ENCODE data around the gene ING5.

Gene ING5

DNA sequence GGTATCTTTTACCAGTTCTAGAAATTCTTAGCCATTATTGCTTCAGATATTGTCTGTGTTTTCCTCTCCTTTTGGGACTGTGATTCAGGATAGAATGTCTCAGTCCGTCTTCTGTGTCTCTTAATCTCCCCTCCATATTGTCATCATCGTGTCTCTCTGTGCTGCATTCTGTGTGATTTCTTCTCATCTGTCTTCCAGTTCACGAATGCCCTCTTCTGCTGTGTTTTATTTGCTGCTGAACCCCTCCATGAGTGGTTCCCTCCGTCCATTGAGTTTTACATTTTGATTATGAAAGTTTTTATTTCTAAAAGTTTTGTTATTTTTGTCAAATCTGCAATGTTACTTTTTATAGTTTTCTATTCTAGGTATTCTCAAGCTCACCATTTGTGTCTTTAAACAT, 44.2 kb downstream of the ING5 start:
- peaks cover 12% of the 10 kb centered on the region for H3K36me3 ChIP-seq (ENCODE audit: control insufficient read depth, insufficient read depth, low read length)
- no peak overlapping the region for H3K4me3 ChIP-seq (ENCODE audit: low read depth, low read length)
- H3K27me3 ChIP-seq (ENCODE audit: control insufficient read depth, insufficient read depth, low read length) = no peaks in the 10 kb centered on the region
- H3K9ac ChIP-seq (ENCODE audit: low read depth, low read length) = no peak overlapping the region
- no peaks in the 10 kb centered on the region for H3K9me3 ChIP-seq (ENCODE audit: control insufficient read depth, insufficient read depth, low read length)
- no peaks in the 10 kb centered on the region for H3K4me1 ChIP-seq (ENCODE audit: control insufficient read depth, insufficient read depth, low read length)

DNA sequence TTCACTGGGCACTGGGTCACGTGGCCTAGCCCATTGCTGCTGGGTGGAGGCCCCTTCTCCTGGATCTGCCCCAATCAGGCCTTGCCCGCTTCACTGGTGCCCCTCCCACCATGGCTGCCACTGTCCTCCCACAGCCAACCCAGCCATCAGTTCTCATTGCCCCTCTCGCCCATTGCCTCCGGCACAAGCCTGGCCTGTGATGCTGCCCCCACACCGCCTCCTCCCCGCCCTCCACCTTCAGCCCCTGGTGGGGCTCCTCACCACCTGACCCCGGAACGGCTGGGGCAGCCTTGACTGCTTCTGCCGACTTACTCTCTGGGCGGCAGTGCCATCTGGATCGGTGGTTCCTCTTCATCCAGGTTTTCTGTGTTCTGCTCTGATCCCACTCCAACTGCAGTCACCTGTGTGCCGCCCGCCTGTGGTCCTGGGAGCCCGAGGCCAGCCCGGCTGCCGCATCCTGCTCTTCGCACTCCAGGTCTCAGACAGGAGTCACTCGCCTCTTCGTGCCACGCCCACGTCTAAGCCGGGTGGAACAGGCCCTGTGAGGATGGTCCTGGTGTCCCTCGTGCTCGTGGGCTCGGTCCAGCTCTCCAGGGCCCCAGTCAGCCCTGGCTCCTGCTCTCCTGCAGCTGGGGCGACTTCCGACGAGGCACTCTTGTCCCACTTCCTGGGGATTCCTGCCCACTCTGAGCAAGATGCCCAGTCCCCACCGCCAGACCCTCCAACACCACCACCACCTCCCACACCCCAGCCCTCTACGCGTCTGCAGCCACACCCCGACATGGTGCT, 46.8 kb downstream of the ING5 start:
- H3K9ac ChIP-seq (ENCODE audit: low read depth, low read length) = no peak overlapping the region
- no peaks in the 10 kb centered on the region for H3K27me3 ChIP-seq (ENCODE audit: control insufficient read depth, insufficient read depth, low read length)
- peaks cover 13% of the 10 kb centered on the region for H3K36me3 ChIP-seq (ENCODE audit: control insufficient read depth, insufficient read depth, low read length)
- no peaks in the 10 kb centered on the region for H3K9me3 ChIP-seq (ENCODE audit: control insufficient read depth, insufficient read depth, low read length)
- no peaks in the 10 kb centered on the region for H3K4me1 ChIP-seq (ENCODE audit: control insufficient read depth, insufficient read depth, low read length)
- H3K4me3 ChIP-seq (ENCODE audit: low read depth, low read length) = no peak overlapping the region

DNA sequence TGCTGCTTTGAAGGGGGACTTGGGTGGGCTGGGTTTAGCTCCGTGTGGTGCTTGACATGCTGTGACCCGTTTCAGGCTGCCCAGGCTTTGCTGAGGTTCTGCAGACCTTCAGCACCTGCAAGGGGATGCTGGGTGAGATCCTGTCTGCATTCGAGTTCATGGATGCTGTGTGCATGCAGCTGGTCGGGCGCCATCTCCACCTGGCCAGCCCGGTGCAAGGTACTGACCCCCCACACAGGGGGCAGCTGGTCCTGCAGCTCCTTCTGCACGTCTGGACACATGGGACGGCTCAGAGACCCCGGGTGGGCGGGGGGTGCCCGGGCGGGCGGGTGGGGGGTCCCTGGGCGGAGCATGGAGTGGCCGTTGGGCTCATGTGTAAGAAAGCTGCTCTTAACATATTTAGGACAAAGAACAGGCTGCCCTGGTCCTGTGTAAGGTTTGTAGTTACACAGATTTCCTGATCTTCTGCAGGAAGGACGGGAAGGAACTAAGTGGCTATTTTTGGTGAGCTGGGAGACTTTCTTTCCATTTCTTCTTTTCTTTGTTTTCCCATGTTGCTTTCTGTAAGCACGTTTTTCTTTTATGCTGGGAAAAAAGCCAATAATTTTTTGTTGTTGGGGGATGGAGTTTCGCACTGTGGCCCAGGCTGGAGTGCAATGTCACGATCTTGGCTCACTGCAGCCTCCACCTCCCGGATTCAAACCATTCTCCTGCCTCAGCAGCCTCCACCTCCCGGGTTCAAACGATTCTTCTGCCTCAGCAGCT, 48.4 kb downstream of the ING5 start:
- no peak overlapping the region for H3K9ac ChIP-seq (ENCODE audit: low read depth, low read length)
- no peaks in the 10 kb centered on the region for H3K27me3 ChIP-seq (ENCODE audit: control insufficient read depth, insufficient read depth, low read length)
- H3K36me3 ChIP-seq (ENCODE audit: control insufficient read depth, insufficient read depth, low read length) = peaks cover 13% of the 10 kb centered on the region
- H3K9me3 ChIP-seq (ENCODE audit: control insufficient read depth, insufficient read depth, low read length) = no peaks in the 10 kb centered on the region
- H3K4me3 ChIP-seq (ENCODE audit: low read depth, low read length) = no peak overlapping the region
- H3K4me1 ChIP-seq (ENCODE audit: control insufficient read depth, insufficient read depth, low read length) = no peaks in the 10 kb centered on the region

DNA sequence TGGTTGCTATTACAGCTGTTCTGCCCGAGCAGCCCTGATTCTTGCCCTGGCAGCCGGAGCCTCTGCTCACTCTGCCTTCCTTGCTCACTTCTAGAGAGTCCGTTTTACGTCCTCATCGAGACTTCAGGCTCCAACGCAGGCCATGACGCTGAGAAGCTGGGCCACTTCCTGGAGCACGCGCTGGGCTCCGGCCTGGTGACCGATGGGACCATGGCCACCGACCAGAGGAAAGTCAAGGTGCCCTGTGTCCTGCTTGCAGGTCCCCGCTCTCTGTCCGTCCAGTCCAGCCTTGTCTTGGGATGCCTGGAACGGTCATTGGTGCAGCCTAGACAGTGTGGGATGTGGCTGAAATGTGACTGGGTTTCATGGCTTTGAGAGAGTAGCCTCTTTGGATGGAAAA, 49.3 kb downstream of the ING5 start:
- H3K4me3 ChIP-seq (ENCODE audit: low read depth, low read length) = no peak overlapping the region
- peaks cover 21% of the 10 kb centered on the region for H3K36me3 ChIP-seq (ENCODE audit: control insufficient read depth, insufficient read depth, low read length)
- no peak overlapping the region for H3K9ac ChIP-seq (ENCODE audit: low read depth, low read length)
- no peaks in the 10 kb centered on the region for H3K4me1 ChIP-seq (ENCODE audit: control insufficient read depth, insufficient read depth, low read length)
- H3K9me3 ChIP-seq (ENCODE audit: control insufficient read depth, insufficient read depth, low read length) = no peaks in the 10 kb centered on the region
- H3K27me3 ChIP-seq (ENCODE audit: control insufficient read depth, insufficient read depth, low read length) = no peaks in the 10 kb centered on the region

DNA sequence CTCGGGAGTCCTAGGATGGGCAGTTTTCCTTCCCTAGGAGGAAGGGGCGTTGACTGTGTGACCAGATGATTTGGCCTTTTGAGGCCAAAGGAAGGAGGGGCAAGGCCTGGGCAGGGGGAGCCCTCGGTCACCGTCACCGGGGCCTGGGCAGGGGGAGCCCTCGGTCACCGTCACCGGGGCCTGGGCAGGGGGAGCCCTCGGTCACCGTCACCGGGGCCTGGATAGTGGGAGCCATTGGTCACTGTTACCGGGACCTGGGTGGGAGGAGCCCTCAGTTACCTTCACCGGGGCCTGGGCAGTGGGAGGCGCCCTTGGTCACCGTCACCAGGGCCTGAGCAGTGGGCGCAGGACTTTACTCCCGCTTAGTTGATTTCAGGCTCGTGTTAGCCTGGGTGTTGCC, 49.9 kb downstream of the ING5 start:
- Histone ChIP-seq H3K4me1 (ENCODE audit: control insufficient read depth, insufficient read depth, low read length) (no peaks in the 10 kb centered on the region), H3K9ac (ENCODE audit: low read depth, low read length) (no peak overlapping the region), H3K4me3 (ENCODE audit: low read depth, low read length) (no peak overlapping the region), H3K27me3 (ENCODE audit: control insufficient read depth, insufficient read depth, low read length) (no peaks in the 10 kb centered on the region), H3K9me3 (ENCODE audit: control insufficient read depth, insufficient read depth, low read length) (no peaks in the 10 kb centered on the region), H3K36me3 (ENCODE audit: control insufficient read depth, insufficient read depth, low read length) (peaks cover 21% of the 10 kb centered on the region)

DNA sequence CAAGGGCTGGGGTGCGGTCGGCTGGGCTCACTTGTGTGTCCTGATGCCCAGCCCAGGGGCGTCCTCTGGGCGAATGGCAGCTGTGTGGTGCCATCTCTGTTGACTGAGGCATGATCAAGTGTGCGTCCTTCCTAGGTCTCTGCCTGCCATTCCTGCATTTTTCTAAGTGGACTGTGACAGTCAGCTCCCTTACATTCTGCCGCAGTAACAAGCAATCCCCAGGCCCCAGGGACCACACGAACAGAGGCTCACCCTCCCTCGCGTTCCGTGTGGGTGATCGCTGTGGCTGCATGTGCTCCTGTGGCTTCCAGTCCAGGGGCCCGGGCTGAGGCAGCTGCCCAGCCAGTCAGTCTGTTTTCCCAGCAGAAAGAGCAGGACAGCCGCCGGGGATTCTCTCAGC, 50.4 kb downstream of the ING5 start:
- H3K4me1 ChIP-seq (ENCODE audit: control insufficient read depth, insufficient read depth, low read length) = no peaks in the 10 kb centered on the region
- H3K4me3 ChIP-seq (ENCODE audit: low read depth, low read length) = no peak overlapping the region
- H3K27me3 ChIP-seq (ENCODE audit: control insufficient read depth, insufficient read depth, low read length) = no peaks in the 10 kb centered on the region
- peaks cover 21% of the 10 kb centered on the region for H3K36me3 ChIP-seq (ENCODE audit: control insufficient read depth, insufficient read depth, low read length)
- no peaks in the 10 kb centered on the region for H3K9me3 ChIP-seq (ENCODE audit: control insufficient read depth, insufficient read depth, low read length)
- H3K9ac ChIP-seq (ENCODE audit: low read depth, low read length) = no peak overlapping the region

DNA sequence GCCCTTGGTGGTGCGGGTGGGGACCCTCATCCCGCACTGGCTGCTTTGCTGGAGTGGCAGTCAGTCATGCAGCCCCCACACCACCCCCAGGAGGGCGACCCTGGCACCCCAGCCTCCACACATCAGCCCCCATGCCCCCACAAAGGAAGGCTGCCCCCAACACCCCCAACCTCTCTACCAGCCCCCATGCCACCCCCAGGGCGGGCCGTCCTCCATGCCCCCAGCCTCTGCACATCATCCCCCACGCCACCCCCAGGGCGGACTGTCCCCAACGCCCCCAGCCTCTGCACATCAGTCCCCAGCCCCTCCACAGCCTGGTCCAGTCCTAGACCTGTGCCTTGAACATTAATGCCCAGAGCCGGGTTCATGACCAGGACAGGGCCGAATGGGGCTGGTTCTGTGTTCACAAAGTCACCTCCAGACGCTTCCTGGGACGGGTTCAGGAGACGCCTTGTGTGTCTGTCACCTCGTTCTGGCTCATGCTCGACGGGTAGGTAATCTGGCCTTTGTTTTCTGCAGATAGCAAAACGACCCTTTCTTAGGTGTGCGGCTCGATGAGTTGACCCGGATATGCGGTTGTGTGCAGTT, 50.9 kb downstream of the ING5 start:
- Histone ChIP-seq H3K9me3 (ENCODE audit: control insufficient read depth, insufficient read depth, low read length) (no peaks in the 10 kb centered on the region), H3K36me3 (ENCODE audit: control insufficient read depth, insufficient read depth, low read length) (peaks cover 21% of the 10 kb centered on the region), H3K27me3 (ENCODE audit: control insufficient read depth, insufficient read depth, low read length) (no peaks in the 10 kb centered on the region), H3K4me1 (ENCODE audit: control insufficient read depth, insufficient read depth, low read length) (no peaks in the 10 kb centered on the region), H3K4me3 (ENCODE audit: low read depth, low read length) (no peak overlapping the region), H3K9ac (ENCODE audit: low read depth, low read length) (no peak overlapping the region)

DNA sequence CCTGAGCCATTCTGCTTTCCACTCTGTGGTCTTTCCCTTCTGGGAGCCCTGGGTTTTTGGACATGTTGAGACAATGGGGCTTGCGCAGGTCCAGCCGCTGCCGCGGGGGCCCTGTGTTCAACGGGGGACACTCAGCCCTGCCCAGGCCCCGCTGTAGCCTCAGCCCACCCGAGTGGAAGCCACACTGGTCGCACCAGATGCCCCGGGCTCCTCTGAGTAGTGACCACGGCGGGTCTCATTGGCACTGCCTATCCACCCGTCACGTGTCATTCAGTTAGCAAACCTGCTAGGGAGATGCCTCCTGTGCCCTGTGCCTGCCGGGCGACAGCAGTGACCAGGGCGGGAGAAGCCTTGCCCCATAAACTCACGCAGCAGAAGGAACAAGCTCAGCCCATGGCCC, 51.7 kb downstream of the ING5 start:
- no peaks in the 10 kb centered on the region for H3K27me3 ChIP-seq (ENCODE audit: control insufficient read depth, insufficient read depth, low read length)
- no peaks in the 10 kb centered on the region for H3K9me3 ChIP-seq (ENCODE audit: control insufficient read depth, insufficient read depth, low read length)
- H3K9ac ChIP-seq (ENCODE audit: low read depth, low read length) = no peak overlapping the region
- no peak overlapping the region for H3K4me3 ChIP-seq (ENCODE audit: low read depth, low read length)
- H3K4me1 ChIP-seq (ENCODE audit: control insufficient read depth, insufficient read depth, low read length) = no peaks in the 10 kb centered on the region
- H3K36me3 ChIP-seq (ENCODE audit: control insufficient read depth, insufficient read depth, low read length) = peaks cover 21% of the 10 kb centered on the region

DNA sequence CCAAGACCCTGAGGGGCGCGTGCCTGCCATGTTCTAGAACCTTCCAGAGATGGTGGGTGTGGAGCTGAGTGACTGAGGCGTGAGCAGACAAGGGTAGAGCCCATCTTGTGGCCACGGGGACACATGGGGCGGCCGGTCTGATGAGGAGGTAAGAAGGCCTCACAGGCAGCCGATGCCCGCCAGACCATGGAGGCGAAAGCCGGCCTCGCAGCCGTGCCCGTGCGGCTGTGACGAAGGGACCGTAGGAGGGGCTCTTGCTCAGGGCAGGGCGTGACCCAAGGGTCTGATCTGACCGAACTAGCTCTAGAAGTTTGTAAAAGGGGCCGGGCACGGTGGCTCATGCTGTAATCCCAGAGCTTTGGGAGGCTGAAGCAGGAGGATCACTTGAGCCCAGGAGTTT, 52.2 kb downstream of the ING5 start:
- Histone ChIP-seq H3K4me3 (ENCODE audit: low read depth, low read length) (no peak overlapping the region), H3K9me3 (ENCODE audit: control insufficient read depth, insufficient read depth, low read length) (no peaks in the 10 kb centered on the region), H3K4me1 (ENCODE audit: control insufficient read depth, insufficient read depth, low read length) (no peaks in the 10 kb centered on the region), H3K36me3 (ENCODE audit: control insufficient read depth, insufficient read depth, low read length) (peaks cover 21% of the 10 kb centered on the region), H3K9ac (ENCODE audit: low read depth, low read length) (no peak overlapping the region), H3K27me3 (ENCODE audit: control insufficient read depth, insufficient read depth, low read length) (no peaks in the 10 kb centered on the region)

DNA sequence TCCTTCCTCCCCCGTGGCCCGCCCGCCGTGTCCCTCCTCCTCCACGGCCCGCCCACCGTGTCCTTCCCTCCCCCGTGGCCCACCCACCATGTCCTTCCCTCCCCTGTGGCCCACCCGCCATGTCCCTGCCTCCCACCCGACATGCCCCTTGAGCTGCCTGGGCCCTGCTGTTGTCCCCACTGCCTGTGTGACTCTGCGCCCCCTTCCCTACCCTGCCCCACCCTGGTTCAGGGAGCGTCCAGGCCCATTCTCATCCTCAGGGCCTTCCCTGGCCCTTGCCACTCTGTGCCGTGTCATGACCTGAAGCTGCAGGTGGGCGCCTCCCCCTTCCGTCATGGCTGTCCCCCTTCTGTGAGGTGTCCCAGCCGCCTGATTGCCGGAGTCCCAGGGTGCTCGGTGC, 53.3 kb downstream of the ING5 start:
- Histone ChIP-seq H3K36me3 (ENCODE audit: control insufficient read depth, insufficient read depth, low read length) (peaks cover 14% of the 10 kb centered on the region), H3K27me3 (ENCODE audit: control insufficient read depth, insufficient read depth, low read length) (no peaks in the 10 kb centered on the region), H3K9me3 (ENCODE audit: control insufficient read depth, insufficient read depth, low read length) (no peaks in the 10 kb centered on the region), H3K9ac (ENCODE audit: low read depth, low read length) (no peak overlapping the region), H3K4me3 (ENCODE audit: low read depth, low read length) (no peak overlapping the region), H3K4me1 (ENCODE audit: control insufficient read depth, insufficient read depth, low read length) (no peaks in the 10 kb centered on the region)

DNA sequence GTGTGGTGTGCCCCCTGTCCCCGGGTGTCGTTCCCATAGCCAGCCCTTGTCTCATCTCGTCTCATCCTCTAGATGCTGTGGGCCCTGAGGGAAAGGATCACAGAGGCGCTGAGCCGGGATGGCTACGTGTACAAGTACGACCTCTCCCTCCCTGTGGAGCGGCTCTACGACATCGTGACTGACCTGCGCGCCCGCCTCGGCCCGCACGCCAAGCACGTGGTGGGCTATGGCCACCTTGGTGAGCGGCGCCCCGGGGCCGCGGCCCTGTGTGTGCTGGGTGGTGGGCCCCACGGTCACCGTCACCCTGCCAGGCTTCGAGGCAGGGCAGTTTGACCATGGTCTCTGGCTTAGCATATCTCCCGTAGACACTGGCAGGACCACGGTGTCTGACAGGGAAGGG, 53.9 kb downstream of the ING5 start:
- Histone ChIP-seq H3K4me3 (ENCODE audit: low read depth, low read length) (no peak overlapping the region), H3K9me3 (ENCODE audit: control insufficient read depth, insufficient read depth, low read length) (no peaks in the 10 kb centered on the region), H3K9ac (ENCODE audit: low read depth, low read length) (no peak overlapping the region), H3K4me1 (ENCODE audit: control insufficient read depth, insufficient read depth, low read length) (no peaks in the 10 kb centered on the region), H3K36me3 (ENCODE audit: control insufficient read depth, insufficient read depth, low read length) (peaks cover 14% of the 10 kb centered on the region), H3K27me3 (ENCODE audit: control insufficient read depth, insufficient read depth, low read length) (no peaks in the 10 kb centered on the region)

Measured in iPS-15b (cell line).